ENCODE measurements around the gene TENM4. TPM values are rescaled to one million over a fixed set of nuclear protein-coding genes. Genes with fewer than 3 reads are reported as not detected.

The TENM4 gene
- total and polyA plus RNA-seq, 2 of the 8 experiments (the other 6 are each of a cell fraction or from before 2014, with no cell fraction given) = 3.5 to 7.2 TPM

DNA sequence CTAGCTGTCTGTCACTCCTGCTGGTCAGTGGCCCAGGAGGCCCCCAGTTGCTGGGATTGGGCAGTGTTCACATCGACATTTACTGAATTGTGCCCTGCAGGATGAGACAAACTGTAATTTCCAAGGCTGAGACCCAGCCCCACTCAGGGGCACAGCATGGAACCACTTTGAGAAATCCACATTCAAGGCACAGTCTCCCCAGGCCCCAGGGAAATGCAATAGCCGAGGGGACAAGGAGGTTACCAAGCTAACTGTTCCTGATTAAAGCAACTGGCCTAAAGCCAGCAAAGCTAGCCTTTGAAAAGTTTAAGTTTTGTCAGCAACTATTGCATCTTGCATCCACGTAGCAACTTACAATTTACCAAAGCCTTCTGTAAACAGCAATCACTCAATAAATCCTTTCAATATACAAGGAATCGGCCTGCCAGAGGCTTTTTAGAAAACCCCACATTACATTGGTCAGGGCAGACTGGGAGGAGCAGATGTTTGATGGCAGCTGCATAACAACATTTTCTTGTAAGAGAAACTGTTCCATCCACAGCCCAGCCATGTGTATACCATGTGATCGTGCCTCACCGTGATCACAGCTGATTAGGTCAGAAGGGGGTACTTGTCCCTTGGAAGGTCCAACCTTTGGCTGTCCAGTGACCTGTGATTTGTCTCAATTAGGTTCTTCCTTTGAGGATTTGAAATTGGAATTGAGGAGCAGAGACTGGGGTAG is 103.9 kb downstream of the TENM4 start (continued):
- TF ChIP-seq RNF2 (IDR thresholded peaks at IDR 0.05; ENCODE audit: borderline replicate concordance, low read depth, low read length, missing control alignments, poor library complexity, severe bottlenecking) = no peak
- TF ChIP-seq, protein P1, sequence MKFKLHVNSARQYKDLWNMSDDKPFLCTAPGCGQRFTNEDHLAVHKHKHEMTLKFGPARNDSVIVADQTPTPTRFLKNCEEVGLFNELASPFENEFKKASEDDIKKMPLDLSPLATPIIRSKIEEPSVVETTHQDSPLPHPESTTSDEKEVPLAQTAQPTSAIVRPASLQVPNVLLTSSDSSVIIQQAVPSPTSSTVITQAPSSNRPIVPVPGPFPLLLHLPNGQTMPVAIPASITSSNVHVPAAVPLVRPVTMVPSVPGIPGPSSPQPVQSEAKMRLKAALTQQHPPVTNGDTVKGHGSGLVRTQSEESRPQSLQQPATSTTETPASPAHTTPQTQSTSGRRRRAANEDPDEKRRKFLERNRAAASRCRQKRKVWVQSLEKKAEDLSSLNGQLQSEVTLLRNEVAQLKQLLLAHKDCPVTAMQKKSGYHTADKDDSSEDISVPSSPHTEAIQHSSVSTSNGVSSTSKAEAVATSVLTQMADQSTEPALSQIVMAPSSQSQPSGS (IDR thresholded peaks at IDR 0.05; ENCODE audit: low read length) = no peak
- TF ChIP-seq TCF12 (IDR thresholded peaks at IDR 0.05; ENCODE audit: low read depth, low read length) = no peak
- TF ChIP-seq SP4 (IDR thresholded peaks at IDR 0.05; ENCODE audit: low read length) = no peak
- no peak for TF ChIP-seq BRCA1 (IDR thresholded peaks at IDR 0.05; ENCODE audit: low read depth, low read length)
- TF ChIP-seq SAP30 (IDR thresholded peaks at IDR 0.05; ENCODE audit: insufficient read depth, insufficient replicate concordance, low read length) = no peak
- no peak for TF ChIP-seq RBBP5 (IDR thresholded peaks at IDR 0.05; ENCODE audit: borderline replicate concordance, low read depth, low read length)
- TF ChIP-seq ASH2L (IDR thresholded peaks at IDR 0.05; ENCODE audit: low read length) = no peak
